GM18867 (cell line): ENCODE data around the gene DTNBP1.

Source experiments
- ATAC-seq: cut with Tn5 transposase; IDR thresholded peaks from one replicate; pipeline ENCODE4 v1.9.1; 2021; ENCODE audit warnings: mild to moderate bottlenecking, moderate library complexity; ENCODE audit not compliant: unreplicated experiment

Gene DTNBP1

GRCh38 chr6:15517600-15517999 lies 145.2 kb downstream of the DTNBP1 start:
- no peak for ATAC-seq

GRCh38 chr6:15516923-15517560 lies 145.8 kb downstream of the DTNBP1 start:
- no peak for ATAC-seq

DNA sequence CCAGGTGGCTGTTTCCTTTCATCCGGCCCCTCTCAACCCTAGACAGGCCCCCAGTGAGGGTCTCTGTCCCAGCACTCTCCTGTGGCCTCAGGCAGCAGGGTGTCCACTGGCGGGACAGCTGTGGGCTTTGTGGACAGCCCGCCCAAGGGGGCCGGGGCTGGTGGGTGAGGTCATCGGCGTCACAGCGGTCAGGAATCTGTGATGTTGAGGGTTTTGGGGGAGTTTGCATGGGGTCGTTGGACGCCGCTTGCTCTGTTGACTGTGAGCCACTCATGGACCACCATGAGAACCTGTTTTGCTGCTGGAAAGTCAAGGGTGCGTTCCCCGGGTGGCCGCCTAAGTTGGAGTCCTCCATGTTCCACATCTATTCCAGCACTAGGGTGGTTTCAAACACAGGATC lies 146.4 kb downstream of the DTNBP1 start:
- no peak for ATAC-seq

GRCh38 chr6:15515660-15516375 lies 147.0 kb downstream of the DTNBP1 start:
- no peak for ATAC-seq

DNA sequence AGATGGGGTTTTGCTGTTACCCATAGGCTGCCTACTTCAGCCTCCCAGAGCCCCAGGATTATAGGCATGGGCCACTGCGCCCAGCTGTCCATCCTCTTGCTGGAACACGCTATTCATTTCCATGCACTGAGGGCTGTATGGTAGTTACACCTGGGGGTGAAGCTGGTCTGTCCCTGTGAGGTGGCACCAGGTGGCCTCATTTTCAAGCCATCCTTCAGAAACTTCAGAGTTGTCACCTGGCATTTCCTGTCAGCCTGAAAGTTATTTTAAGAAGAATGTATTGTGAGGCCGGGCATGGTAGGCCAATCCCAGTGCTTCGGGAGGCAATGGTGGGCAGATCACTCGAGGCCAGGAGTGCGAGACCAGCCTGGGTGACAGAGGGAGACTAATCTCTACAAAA lies 147.6 kb downstream of the DTNBP1 start:
- no peak for ATAC-seq

GRCh38 chr6:15513801-15514711 lies 148.8 kb downstream of the DTNBP1 start:
- no peak for ATAC-seq

DNA sequence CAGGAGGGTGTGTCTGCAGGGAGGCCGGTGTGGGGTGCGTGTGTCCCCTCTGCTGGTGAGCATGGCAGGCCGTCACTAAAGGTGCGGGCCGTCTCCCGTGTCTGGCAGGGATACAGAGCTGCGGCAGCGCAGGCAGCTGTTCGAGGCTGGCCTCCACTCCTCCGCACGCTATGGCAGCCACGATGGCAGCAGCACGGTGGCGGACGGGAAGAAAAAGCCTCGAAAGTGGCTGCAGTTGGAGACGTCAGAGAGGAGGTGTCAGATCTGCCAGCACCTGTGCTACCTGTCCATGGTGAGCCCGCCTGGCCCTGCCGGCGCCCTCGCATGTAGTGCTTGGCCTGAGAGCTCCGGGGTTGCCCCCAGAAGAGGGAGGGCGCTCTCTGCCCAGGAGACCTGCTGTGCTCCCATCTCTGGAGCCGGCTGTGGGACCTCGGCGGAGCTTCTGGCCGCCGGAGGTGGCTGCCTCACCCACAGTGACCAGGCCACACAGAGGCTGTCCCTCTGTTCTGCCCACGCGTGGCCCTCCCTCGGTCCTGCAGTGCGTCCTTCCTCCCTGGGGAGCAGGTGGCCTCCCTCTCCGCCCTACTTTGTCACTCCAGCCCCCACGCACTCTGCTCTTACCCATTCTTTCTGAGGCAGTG lies 149.6 kb downstream of the DTNBP1 start:
- no peak for ATAC-seq

- ATAC-seq = no peak
Measured at GRCh38 chr6:15512721-15513120, 150.1 kb downstream of the DTNBP1 start.

DNA sequence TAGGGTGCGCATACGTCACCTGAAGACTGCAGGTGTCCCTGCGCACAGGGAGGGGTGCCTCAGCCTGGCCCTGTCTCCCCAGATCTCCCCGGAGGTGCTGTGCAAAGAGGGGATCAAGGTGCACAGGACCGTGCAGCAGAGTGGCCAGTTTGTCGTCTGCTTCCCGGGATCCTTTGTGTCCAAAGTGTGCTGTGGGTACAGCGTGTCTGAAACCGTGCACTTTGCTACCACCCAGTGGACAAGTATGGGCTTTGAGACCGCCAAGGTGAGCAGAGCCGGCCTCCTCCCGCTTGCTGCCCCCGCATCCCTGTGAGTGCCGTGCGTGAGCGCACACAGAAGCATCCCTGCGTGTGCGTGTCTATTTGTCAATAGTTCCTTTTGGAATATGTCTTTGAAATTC lies 150.7 kb downstream of the DTNBP1 start:
- no peak for ATAC-seq

- no peak for ATAC-seq
Measured at GRCh38 chr6:15511248-15512125, 151.3 kb downstream of the DTNBP1 start.

- no peak for ATAC-seq
Measured at GRCh38 chr6:15510536-15511247, 152.1 kb downstream of the DTNBP1 start.

GRCh38 chr6:15510121-15510520 lies 152.7 kb downstream of the DTNBP1 start:
- ATAC-seq = no peak

- ATAC-seq = no peak
Measured at GRCh38 chr6:15509335-15509933, 153.4 kb downstream of the DTNBP1 start.

- ATAC-seq = no peak
Measured at GRCh38 chr6:15508931-15509330, 153.9 kb downstream of the DTNBP1 start.

GRCh38 chr6:15508441-15508871 lies 154.4 kb downstream of the DTNBP1 start:
- ATAC-seq = no peak

- no peak for ATAC-seq
Measured at GRCh38 chr6:15507746-15508145, 155.1 kb downstream of the DTNBP1 start.

GRCh38 chr6:15507221-15507620 lies 155.6 kb downstream of the DTNBP1 start:
- ATAC-seq = no peak

DNA sequence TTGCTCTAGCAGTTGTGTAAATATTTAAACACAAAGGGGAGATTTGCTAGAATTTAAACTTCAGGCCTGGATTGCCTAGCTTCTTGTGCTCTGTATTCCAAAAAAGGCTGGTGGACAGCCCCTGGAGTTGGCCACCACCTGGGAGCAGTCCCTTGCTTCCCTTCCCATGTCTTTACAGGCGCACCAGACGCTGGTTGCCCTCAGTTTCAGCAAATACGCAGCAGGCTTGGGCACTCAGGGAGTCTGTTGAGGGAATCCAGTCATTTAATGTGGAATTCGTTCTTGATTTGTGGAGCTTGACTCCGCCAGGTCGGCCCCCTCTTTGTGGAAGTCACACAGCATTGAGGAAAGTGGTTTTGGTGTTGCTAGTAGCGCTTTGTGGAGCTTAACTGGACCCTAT lies 156.8 kb downstream of the DTNBP1 start:
- ATAC-seq = no peak

- no peak for ATAC-seq
Measured at GRCh38 chr6:15505463-15505918, 157.3 kb downstream of the DTNBP1 start.
